Stimulated activated CD8-positive, alpha-beta memory T cell treated with anti-CD3 and anti-CD28 coated beads, Interleukin-12 subunit alpha, Interleukin-12 subunit beta, amount 100 ng/mL, for 1 hour (primary cell): Measurements from ENCODE around the gene ANXA8.
"Not testable (repeated sequence)": the region's sequence is repeated elsewhere in the genome, so short reads cannot be mapped to it uniquely, and the experiment has no call there.

Experiments
- DNase-seq: peaks from one replicate; pipeline ENCODE4 v3.0.0-alpha.2; 2020; ENCODE audit warnings: low read depth

ANXA8 gene, protein sequence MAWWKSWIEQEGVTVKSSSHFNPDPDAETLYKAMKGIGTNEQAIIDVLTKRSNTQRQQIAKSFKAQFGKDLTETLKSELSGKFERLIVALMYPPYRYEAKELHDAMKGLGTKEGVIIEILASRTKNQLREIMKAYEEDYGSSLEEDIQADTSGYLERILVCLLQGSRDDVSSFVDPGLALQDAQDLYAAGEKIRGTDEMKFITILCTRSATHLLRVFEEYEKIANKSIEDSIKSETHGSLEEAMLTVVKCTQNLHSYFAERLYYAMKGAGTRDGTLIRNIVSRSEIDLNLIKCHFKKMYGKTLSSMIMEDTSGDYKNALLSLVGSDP

DNA sequence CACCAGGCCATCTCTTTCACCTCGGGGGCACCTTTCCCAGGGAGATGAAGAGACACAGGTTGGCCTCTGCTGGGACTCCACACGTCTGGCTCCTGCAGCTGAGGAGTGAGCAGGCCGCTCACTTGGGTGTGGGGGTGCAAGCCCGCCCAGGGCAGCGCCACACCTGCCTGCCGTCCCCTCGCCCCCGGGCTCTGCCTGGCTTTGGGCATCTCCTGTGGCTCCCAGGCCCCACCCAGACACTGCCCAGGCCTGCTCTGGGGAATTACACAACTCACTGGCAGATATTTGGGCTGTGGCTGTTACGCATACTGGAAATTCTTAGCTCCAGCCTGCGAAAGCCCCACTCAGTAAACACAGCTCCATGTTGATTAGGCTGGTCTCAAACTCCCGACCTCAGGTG lies at the start of gene ANXA8:
ANXA8 (minus strand) TSS at position 193 of the 400 bp plus-strand sequence; CDS start at position 11, 182 bp downstream.
- DNase-seq, result not testable (repeated sequence)

DNA sequence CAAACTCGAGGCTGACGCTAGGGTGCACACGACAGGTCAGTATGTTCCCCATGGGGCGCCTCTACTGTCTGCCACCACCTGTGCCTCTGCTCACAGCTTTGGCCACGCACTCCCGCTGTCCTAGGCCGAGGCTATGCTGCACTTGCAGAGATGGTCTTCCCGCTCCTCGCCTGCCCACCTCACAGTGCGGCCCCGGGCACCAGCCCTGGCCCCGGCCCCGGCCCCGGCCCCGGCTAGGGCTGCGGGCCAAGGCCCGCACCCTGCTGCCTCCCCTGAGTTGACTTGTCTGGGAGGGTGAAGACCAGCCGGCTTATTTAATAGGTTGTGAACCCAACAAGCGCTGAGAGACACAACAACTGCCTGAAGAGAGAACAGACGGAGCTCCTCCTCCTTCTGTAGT lies 39.6 kb upstream of the ANXA8 start, which contains the start of gene AGAP9:
AGAP9 (minus strand) TSS at position 164 of the 400 bp plus-strand sequence; CDS start at position 52, 112 bp downstream.
- not testable (repeated sequence) for DNase-seq

DNA sequence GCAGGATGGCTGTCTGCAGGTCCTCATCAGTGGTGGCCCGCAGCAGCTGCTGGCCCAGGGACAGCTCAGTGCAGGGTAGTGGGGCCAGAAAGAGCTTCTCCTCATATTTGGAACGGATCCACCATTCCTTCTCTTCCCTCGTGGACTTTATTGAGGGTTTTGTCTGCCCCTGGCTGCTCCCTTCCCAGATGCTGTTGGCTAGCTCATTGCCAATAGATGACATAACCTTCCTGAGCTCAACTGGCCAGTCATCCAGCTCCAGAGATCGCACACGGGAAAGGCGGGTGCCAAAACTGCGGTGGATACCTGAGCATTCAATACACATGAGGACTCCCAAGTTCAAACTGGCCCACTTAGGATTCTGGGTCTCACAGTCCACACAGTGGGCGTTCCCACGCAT lies 18.4 kb upstream of the ANXA8 start:
- DNase-seq, result not testable (repeated sequence)

DNA sequence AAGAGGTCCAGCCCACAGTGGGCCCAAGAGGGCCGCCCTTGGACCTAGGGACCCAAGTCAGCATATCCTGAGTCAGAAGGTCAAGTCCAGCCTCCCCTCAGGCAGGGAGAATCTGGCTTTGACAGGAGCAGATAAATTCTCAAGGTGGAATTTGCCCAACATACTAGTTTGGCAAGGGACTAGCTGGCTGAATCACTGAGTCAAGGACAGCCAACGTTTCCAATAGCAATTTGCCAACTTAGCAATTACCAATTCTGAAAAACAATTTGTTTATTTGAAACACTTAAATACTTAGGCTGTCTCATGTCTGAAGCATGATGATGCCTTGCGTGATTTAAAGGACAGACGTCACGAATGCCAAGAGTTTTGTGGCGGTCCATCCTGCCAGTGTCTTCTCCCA lies 10.3 kb upstream of the ANXA8 start:
- DNase-seq, result not testable (repeated sequence)

DNA sequence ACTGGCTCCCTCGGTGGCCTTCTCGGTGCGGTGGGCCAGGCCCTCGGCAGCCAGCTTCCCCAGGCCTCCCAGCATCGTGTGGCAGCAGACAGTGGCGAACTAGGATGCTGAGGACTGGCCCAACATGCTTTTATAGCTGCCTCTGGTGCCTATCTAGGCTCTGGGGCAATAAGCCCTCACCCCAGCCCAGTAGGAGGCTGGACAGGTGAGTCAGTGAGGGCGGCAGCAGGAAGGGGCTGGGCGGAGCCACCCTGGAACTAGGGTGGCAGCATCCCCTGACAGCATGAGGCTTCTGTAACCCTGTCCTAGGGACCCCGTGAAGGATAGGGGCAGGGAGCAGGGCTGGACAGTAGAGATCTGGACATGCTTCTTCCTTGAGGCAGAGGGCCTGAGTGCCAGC lies 7.7 kb upstream of the ANXA8 start, which contains the start of gene FAM25G:
FAM25G (minus strand) TSS at position 101 of the 400 bp plus-strand sequence; CDS start at position 75, 26 bp downstream.
- DNase-seq, result not testable (repeated sequence)

DNA sequence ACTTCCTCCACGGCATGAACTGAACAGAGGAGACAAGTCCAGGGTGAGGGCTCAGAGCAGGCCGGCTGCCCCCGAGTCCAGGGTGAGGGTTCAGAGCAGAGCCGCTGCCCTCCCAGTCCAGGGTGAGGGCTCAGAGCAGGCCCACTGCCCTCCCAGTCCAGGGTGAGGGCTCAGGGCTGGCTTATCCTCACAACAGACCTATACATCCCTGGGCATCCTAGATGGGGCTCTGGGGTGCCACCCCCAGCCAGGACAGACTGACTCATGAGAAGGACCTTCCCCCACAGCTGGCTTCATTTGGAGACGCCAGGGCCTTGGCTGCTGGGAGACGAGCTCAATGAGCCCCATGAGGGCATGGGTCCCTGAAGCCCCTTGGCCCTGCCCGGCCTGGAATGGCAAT lies 5.7 kb upstream of the ANXA8 start:
- DNase-seq, result not testable (repeated sequence)

DNA sequence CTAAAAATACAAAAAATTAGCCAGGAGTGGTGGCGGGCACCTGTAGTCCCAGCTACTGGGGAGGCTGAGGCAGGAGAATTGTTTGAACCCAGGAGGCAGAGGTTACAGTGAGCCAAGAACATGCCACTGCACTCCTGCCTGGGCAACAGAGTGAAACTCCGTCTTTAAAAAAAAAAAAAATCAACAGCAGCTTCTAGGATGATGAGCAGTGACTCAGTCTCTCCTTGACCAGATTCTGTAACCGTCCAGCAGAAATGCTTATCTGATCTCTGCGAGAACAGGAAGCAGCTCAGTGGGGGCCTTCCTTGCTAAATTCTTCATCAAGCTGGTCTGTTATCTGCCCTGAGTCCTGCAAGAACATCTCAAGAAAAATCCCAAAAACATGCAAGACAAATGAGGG lies 2.0 kb upstream of the ANXA8 start:
- not testable (repeated sequence) for DNase-seq

DNA sequence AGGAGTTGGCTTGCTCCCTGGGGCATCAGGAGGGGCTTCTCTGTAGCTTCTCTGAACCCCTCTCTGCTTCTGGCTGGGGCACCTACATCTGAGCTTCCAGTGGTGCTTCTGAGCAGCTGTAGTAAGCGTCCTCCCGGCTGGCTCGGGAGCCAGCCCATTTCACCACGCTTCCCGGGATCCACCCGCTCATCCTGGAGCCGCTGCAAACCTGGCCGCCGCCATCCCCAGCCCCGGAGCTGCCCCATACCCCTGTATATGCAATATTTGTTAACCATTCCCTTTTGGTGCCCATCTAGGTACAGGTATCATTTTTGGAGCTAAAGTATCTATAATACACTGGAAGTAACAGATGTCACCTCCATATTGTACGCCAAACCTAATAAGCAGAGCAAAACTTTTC lies 871 bp upstream of the ANXA8 start:
- not testable (repeated sequence) for DNase-seq

DNA sequence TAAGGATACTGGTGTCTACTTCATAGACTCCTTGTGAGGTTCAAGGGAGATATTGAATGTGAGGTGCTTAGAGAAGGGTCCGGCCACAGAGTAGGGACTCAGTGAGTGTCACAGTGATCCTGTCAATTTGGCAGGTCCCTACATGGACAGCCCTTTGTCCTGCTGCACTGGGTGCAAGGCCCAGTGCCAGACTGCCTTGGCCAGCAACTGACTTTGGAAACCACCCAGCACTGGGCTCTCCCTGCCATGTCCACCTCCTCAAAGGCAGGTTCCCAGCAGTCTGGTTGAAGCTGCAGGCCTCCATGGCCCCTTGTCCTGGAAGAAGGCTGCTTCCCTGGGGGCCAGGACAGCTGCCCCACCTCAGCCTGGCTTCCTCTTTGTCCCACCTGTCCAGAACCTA lies 1.5 kb downstream of the ANXA8 start:
- not testable (repeated sequence) for DNase-seq

DNA sequence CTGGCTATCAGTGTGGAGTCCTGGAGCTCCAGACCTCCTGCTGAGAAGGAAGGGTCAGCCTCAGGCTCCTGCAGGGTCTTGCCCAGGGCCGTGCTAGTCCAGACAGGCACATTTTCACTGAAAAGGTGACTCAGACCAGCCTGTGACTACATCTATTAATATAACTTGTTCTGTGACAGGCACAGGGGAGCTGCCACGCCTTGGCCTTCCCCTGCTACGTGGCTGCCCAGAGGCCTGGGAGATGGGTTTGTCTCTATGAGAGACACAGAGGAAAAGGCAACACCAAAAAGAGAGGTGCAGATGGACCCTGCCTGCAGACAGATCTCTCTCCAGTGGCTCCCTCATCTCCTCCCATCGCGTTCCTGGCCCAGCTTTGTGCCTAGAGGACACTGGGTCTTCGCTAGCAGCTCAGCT lies 2.1 kb downstream of the ANXA8 start:
- DNase-seq, result not testable (repeated sequence)

DNA sequence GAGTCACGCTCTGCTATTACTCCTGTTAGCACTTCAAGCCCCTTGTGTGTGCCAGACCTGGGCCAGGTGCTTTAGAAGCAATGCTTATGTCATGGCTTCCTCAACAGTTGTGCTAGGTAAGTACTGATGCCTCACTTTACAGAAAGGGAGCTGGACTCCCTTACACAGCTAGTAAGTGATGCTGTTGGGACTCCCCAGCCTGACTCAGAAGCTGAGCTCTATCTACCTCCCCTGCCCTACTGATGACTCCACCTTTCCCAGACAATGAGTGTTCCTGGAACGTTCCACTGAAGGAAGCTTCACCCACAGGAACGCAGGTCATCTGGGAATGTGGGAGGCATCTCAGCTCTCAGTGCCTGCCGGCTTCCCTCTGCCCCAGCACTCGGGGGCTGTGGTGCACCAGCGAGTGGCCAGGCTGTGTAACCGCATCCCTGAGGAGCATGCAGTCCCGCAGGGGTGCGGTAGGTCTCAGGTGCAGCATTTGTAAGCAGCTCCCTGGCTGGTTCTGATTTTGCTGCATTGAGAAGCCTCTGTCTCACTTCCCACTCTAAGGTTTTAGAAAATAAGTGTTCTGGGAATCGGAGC lies 2.6 kb downstream of the ANXA8 start:
- DNase-seq, result not testable (repeated sequence)

DNA sequence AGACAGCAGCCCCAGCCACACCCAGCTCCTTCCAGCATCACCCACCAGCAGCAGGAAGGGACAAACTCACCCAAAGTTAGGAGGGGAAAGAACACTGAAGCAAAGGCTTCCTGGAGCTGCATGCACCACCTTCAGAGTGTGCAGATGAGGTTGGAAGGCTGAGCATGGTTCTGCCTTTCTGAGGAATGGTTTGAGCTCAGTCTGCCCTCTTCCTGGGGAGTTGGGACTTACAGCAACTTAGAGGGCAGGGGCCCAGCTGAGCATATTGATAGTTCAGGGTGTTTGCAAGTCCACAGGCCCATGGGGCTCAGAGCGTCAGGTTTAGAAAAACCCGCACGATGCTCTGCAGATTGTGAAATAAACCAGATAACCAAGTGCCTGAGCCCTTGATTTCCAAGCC lies 3.8 kb downstream of the ANXA8 start:
- not testable (repeated sequence) for DNase-seq

DNA sequence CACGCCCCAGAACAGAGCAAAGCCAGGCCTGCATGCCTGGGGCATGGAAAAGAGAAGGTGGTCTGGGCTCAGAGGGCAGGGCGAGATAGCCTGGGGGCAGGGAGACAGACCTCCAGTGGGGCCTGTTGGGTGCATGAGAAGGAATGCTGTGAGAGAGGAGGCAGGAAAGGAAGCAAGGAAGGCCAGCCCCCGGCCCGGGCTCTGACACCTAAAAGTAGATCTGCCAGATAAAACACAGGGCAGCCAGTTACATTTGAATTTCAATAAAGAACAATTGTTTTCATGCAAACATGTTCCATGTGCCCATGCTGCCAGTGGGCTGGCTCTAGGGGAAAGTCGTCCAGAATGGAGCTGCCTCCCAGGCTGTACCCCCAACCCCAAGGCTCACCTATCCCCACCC lies 5.8 kb downstream of the ANXA8 start:
- not testable (repeated sequence) for DNase-seq

DNA sequence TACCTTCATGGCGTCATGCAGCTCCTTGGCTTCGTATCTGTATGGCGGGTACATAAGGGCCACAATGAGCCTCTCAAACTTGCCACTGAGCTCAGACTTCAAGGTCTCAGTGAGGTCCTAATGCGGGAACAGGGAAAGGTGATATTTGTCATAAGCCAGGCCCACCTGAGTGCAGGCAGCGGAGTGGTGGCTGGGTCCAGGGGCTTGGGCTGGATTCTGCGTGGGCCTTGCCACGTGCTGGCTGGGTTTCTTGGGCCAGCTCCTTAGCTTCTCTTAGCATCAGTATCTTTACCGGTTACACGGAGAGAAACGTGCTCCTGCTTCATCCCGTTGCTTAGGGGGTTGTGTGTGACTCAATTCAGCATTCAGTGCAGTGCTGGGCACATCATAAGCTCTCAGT lies 6.8 kb downstream of the ANXA8 start:
- not testable (repeated sequence) for DNase-seq

DNA sequence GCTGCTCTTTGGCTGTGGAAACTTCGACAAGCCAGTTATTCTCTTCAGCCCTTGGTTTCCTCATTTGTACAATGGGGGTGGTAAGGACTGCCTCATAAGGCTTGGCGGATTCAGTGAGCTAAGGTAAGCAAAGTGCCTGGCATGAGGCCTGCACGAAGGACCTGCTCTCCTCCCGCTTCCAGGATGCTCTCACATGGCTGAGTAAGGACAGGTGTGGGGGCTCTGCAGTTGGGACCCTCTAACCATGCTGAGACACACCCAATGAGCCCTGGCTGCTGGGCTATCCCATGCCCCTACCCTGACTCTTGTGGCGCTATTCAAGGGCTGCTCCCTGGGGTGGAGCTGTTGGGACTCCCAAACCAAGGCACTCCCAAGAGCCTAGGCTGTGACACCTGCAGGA lies 8.8 kb downstream of the ANXA8 start:
- not testable (repeated sequence) for DNase-seq

DNA sequence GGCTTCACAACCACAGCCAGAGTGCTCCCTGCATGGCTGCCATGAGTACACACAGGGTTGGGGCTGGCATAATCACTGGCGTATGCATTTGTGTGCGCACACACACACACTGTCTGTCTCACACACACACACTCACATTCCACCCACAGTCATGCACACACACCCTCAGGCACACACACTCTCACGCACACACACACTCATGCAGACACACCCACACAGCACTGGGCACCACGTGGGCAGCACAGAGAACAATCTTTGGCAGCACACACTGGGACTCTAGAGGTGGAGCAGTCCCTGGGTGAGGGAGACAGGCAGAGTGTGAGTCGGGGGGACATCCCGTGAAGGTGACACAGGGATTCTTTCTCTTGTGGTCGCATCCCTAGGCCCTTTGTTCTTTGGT lies 10.4 kb downstream of the ANXA8 start:
- not testable (repeated sequence) for DNase-seq

DNA sequence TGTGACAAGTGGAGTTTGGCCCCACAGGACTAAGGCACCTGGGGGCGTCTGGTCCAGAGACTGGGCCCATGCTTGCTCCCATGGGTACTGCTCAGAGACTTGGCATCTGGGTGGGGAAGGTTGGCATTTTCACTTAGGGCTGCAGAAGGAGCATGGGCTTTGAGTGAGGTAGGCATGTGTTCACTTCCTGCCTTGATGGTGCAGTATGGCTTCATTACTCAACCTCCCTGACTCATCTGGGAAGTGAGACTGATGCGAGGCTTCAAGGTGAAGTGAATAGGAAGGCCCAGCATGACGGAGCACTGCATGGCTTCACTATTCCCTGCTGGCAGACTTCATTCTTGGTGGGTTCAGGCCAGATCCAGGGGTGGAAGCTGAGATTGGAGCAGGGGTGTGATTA lies 11.3 kb downstream of the ANXA8 start:
- not testable (repeated sequence) for DNase-seq

DNA sequence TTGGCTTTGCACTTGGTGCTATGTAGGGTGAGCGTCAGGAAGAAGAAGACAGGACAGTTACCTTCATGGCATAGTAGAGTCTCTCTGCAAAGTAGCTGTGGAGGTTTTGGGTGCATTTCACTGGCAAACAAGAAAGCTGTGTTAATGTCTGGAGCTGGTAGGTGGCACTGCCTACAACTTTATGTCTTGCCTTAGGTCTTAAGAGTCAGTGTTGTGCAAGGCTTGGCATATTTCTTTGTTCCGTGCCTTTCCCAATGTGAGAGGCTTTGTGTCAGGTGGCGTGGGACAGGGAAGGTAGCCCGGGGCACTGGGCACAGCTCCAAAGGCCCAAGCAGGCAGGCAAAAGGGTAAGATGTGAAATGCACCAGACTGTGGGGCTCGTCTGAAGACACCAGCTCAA lies 11.8 kb downstream of the ANXA8 start:
- not testable (repeated sequence) for DNase-seq

DNA sequence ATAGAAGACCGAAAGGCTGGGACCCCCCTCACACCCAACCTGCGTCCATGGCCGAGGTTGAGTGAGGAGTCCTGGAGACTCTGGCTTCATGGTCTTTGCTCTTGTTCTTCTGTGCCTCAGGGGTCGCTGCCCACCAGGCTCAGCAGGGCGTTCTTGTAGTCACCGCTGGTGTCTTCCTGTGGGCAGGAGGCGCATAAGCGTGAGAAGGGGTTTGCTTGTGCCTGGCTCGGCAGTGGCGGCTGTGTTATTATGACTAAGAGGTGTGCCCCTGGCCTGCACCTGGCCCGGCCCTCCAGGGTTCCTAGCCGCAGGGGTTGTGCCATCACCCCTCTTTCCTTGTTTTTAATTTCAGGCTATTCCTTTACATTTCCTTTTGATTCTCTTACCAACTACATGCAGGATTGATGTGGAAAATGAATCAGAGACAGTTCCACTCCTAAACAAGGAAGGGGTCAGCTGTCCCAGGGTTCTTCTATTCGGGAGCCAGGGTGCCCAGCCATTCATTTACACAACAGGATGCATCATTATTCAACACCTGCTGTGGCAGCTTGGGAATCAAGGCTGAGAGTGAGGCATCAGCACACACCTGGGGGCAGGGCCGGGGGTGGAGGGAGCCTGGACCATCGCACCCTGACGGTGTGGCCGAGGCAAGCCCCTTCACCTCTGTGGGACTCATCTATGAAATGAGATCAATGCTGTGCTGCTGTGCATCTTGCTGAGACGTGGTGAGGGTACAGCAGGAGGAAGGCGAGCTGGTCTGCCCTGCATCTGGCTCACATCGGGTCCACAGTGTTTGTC lies 15.0 kb downstream of the ANXA8 start:
- not testable (repeated sequence) for DNase-seq

DNA sequence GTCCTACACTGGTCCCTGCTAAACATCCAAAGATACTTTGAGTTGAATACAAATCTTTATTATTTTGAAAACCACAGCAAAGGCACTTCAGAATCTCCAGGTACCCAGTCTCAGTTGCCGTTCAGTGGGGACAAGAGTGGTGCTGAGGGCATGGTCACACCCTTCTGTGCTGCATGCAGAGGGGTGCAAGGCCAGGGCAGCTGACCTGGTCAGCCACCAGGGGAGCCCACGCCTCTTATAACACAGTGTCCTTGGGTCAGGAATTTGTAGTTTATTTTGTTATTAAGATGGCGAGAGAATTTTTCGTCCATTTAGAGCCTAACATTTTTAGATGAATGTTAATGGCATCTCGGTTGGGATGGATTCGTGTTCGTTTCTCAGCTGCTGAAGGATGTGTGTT lies 16.0 kb downstream of the ANXA8 start:
- not testable (repeated sequence) for DNase-seq

DNA sequence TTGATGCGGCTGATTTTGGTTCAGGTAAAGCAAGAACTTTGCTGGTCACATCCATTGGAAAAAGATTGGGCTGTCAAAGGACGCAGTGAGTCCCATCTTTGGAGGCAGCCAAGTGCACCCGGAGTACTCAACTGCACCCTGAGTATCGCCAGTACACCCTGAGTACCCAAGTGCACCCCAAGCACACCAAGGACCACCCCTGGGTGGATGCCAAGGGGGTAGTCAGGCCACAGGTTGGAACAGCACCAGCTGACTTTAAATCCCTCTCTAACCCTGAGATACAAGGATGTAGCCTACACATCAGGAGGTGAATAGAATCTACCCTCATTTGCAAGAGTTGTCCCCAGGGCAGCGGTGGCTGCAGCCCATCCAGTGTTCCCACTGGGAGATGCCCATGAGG lies 16.5 kb downstream of the ANXA8 start:
- DNase-seq, result not testable (repeated sequence)

DNA sequence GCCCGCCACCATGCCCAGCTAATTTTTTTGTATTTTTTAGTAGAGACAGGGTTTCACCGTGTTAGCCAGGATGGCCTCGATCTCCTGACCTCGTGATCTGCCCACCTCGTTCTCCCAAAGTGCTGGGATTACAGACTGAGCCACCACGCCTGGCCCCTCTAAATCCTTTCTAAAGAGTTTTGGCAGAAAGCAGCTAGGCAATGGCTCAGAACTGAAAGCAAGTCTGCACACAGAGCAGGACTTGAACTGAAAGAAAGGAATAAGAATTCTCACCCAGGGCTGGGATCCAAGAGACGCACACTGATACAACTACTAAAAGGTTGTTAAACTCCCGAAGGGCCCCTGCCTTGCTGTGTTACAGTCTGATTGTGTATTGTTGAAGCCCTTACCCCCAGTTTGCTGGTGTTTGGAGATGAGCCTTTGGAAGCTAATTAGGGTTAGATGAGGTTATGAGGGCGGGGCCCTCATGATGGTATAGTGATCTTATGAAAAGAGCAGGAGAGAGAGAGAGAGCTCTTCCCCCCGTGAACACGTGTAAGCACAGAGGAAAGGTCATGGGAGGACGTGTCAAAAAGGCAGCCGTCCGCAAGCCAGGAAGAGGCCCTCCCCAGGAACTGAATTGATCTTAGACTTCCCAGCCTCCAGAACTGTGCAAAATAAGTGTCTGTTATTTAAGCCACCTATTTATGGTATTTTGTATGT lies 18.5 kb downstream of the ANXA8 start:
- DNase-seq, result not testable (repeated sequence)
